ENCODE data around the gene RAB20.
"Not testable (repeated sequence)": the region's sequence is repeated elsewhere in the genome, so short reads cannot be mapped to it uniquely, and the experiment has no call there.

Gene RAB20

DNA sequence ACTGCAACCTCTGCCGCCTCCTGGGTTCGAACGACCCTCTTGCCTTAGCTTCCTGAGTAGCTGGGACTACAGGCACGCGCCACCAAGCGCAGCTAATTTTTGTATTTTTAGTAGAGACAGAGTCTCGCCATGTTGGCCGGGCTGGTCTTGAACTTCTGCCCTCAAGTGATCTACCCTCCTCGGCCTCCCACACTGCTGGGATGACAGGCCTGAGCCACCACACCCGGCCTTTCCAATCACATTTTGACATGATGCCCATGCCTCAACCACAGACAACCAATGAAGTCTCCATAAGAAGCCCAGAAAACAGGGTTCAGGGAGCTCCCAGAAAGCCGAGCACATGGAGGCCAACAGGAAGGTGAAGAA is 11.7 kb downstream of the RAB20 start:
- H3K27me3 Mint-ChIP-seq: no peaks in the 10 kb centered on the region
- no peak overlapping the region for H3K27ac Mint-ChIP-seq
- peaks cover 3% of the 10 kb centered on the region for H3K36me3 Mint-ChIP-seq
- no peak overlapping the region for H3K4me3 Mint-ChIP-seq
- no peaks in the 10 kb centered on the region for H3K4me1 Mint-ChIP-seq
- no peaks in the 10 kb centered on the region for H3K9me3 Mint-ChIP-seq

- H3K9me3 Mint-ChIP-seq: no peaks in the 10 kb centered on the region
- no peaks in the 10 kb centered on the region for H3K27me3 Mint-ChIP-seq
- H3K4me3 Mint-ChIP-seq: no peak overlapping the region
- H3K36me3 Mint-ChIP-seq: peaks cover 5% of the 10 kb centered on the region
- no peaks in the 10 kb centered on the region for H3K4me1 Mint-ChIP-seq
- H3K27ac Mint-ChIP-seq: no peak overlapping the region
Observed at GRCh38 chr13:110548891-110549794, 12.4 kb downstream of the RAB20 start.

DNA sequence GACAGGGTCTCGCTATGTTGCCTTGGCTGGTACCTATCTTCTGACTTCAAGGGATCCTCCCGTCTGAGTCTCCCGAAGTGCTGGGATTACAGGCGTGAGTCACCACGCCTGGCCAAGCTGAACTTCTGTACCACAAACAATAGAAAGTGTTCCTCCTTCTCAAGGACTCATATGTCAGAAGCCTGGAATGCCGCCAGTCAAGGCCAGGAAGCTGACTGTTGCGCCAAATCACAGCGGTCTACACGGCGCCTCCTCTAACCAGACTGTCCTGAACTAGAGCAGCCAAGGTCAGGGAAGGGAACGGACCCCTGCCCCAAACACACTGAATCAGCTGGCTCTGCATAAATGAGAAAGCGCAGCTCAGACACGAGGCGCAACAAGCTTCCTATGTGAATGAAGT is 14.6 kb downstream of the RAB20 start:
- peaks cover 5% of the 10 kb centered on the region for H3K36me3 Mint-ChIP-seq
- H3K4me1 Mint-ChIP-seq: no peaks in the 10 kb centered on the region
- H3K4me3 Mint-ChIP-seq: no peak overlapping the region
- no peaks in the 10 kb centered on the region for H3K27me3 Mint-ChIP-seq
- no peak overlapping the region for H3K27ac Mint-ChIP-seq
- H3K9me3 Mint-ChIP-seq: no peaks in the 10 kb centered on the region

DNA sequence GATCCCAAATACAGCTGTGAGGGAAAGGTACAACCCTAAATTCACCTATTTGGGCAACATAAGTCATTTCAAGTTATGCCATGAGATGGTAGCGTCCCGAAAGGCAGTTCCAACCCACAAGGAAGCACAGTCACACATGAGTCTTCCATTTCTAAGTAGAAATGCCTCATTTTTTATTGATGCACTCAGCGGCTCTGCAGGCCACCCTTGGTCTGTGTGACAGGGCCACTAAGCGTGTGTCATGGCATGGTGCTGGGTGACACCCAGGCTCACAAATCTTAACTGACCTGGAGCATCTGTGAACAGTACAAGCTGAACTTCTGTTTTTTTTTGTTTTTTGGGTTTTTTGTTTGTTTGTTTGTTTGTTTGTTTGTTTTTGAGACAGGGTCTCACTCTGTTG is 15.1 kb downstream of the RAB20 start:
- Mint-ChIP-seq H3K9me3 (no peaks in the 10 kb centered on the region), H3K27me3 (no peaks in the 10 kb centered on the region), H3K4me3 (no peak overlapping the region), H3K27ac (no peak overlapping the region), H3K4me1 (no peaks in the 10 kb centered on the region), H3K36me3 (peaks cover 5% of the 10 kb centered on the region)

DNA sequence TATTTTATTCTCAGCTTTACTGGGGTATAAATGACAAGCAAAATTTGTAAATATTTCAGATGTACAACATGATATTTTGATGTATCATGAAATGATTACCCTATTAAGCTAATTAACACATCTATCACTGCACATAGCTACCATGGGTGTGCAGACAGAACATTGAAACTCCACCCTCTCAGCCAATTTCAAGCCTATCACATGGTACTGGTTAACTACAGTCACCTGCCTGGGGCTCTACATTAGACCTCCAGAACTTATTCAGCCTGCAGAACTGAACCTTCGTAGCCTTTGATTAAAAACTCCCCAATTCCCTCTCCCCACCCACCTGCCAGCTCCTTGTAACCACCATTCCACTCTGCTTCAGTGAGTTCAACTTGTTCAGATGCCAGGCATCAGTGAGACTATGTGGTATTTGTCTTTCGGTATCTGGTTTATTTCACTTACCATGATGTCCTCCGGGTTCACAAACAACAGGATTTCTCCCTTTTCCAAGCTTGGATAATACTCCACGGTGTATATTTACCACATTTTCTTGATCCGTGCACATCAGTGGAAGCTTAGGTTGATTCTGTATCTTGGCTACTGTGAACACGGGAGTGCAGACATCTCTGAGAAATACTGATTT is 19.2 kb downstream of the RAB20 start:
- Mint-ChIP-seq H3K9me3 (no peaks in the 10 kb centered on the region), H3K4me3 (no peak overlapping the region), H3K4me1 (peaks cover 8% of the 10 kb centered on the region), H3K27me3 (no peaks in the 10 kb centered on the region), H3K36me3 (peaks cover 5% of the 10 kb centered on the region), H3K27ac (no peak overlapping the region)

DNA sequence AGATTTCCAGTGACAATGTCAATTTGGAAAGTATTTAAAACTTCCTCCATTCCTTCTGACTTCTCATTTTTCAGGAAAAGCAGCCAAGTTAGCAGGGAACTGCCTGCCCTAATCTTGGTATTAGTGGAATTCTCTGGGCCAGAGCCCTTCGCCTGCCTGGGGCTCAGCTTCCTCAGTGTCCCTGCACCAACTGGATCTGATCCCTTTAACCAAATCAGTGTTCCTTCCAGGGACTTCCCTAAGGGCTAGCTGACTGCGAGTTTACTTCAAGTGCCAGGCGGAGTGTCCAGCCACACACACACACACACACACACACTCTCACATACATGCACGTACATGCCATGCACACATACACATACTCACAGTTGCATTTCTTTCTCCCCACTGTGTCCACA is 20.0 kb downstream of the RAB20 start:
- Mint-ChIP-seq H3K36me3 (peaks cover 5% of the 10 kb centered on the region), H3K9me3 (no peaks in the 10 kb centered on the region), H3K4me3 (no peak overlapping the region), H3K4me1 (peaks cover 13% of the 10 kb centered on the region), H3K27me3 (no peaks in the 10 kb centered on the region), H3K27ac (no peak overlapping the region)

DNA sequence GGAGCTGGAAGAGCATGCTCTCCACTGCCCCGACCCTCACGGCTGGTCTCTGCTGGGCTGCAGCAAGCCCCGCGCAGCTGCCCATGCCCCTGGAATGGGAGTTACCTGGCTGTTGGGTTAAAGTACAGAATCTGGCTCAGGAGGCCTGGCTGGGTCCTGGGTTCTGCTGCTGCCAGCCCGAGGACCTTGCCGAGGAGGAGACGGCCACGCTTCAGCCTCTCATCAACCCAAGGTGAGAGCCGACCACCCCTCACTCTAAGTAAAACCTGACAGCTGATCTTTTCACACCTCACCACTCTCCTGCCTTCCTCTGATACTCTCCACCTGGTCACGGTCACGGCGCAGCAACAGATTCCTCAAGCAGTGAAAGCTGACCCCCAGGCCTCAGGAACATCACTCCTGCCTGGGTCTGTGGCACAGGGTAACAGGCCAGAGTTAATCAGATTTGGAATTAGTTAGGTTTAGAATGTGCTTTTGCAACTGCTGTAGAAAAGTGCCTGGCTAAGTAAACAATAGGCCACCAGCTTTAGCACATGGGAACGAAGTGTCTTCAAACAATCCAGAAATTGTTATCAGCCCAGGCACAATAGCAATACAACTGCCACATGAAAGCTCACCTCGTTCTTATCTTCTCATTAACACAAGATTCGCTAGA is 20.5 kb downstream of the RAB20 start:
- Mint-ChIP-seq H3K27ac (no peak overlapping the region), H3K4me1 (peaks cover 18% of the 10 kb centered on the region), H3K36me3 (peaks cover 5% of the 10 kb centered on the region), H3K4me3 (no peak overlapping the region), H3K9me3 (no peaks in the 10 kb centered on the region), H3K27me3 (no peaks in the 10 kb centered on the region)

DNA sequence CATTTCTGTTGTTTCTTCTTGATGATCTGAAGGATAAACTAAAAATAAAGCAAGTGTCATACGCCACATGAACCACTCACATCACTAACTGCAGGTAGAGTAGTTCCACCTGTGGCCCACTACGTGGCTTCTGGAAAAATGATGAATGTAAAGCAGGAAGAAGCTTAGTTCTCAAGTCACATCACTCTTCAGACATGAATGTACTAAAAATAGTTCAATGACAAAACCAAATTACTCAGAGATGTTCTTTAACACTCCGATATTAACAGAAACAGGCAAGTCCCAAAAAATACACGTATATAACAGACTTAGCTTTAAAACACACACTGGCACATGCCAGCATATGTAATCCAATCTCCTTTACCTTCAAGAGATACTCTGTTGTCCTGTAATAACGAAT is 21.6 kb downstream of the RAB20 start:
- no peaks in the 10 kb centered on the region for H3K27me3 Mint-ChIP-seq
- peaks cover 22% of the 10 kb centered on the region for H3K4me1 Mint-ChIP-seq
- no peak overlapping the region for H3K4me3 Mint-ChIP-seq
- no peak overlapping the region for H3K27ac Mint-ChIP-seq
- H3K36me3 Mint-ChIP-seq: peaks cover 2% of the 10 kb centered on the region
- no peaks in the 10 kb centered on the region for H3K9me3 Mint-ChIP-seq

DNA sequence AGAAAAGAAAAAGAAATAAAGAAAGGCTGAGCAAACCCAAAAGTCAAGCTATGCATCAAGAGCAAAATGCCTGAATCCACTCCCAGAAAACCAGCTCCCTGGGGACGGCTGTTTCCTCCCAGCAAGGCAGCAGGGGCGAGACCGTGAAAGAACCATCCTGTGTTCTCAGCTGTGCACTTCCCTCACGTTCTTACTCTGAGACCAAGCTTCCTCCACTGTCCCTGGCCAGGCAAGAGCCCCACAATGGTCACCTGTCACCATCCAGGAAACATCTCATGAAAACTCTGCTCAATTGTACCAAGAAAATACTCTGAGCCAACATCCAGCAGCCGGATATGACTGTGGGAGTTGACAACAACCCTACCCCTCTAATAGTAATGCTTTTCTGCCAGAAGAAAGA is 22.9 kb downstream of the RAB20 start:
- H3K4me1 Mint-ChIP-seq: peaks cover 22% of the 10 kb centered on the region
- no peaks in the 10 kb centered on the region for H3K9me3 Mint-ChIP-seq
- H3K27ac Mint-ChIP-seq: no peak overlapping the region
- no peak overlapping the region for H3K4me3 Mint-ChIP-seq
- no peaks in the 10 kb centered on the region for H3K36me3 Mint-ChIP-seq
- H3K27me3 Mint-ChIP-seq: no peaks in the 10 kb centered on the region

DNA sequence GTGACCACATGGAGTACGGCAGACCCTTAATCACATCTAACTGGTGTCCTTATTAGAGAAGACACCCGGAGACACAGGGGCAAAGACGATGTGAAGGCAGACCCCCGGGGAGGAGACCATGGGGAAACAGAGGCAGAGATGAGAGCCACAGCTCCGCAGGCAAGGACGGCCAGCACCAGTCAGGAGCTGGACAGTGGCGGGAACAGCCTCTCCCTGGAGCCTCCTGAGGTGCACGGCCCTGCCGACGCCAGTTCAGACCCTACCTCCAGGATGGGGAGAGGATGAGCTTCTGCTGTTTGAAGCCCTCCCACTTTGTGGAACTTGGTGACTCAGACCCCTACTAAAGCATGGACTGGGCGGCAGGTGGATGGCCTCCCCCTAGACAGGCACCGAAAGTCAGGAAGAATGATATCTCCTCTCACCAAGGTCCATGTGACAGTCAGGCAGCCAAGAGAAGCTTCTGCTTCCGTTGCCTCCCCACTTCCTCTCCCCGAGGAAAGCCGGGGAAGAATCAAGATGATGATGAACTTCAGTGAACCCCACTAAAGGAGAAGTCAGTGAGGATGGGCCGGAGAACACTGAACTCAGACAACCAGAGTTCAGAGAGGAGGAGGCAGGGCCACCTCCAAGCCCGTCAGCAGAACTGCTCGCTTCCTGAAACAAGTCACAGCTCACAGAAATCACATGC is 25.4 kb downstream of the RAB20 start:
- H3K36me3 Mint-ChIP-seq: no peaks in the 10 kb centered on the region
- no peaks in the 10 kb centered on the region for H3K9me3 Mint-ChIP-seq
- no peak overlapping the region for H3K4me3 Mint-ChIP-seq
- H3K27me3 Mint-ChIP-seq: no peaks in the 10 kb centered on the region
- peaks cover 22% of the 10 kb centered on the region for H3K4me1 Mint-ChIP-seq
- no peak overlapping the region for H3K27ac Mint-ChIP-seq

GRCh38 chr13:110535526-110535925 is 26.0 kb downstream of the RAB20 start:
- Mint-ChIP-seq H3K4me3 (no peak overlapping the region), H3K4me1 (peaks cover 22% of the 10 kb centered on the region), H3K27me3 (no peaks in the 10 kb centered on the region), H3K36me3 (no peaks in the 10 kb centered on the region), H3K9me3 (no peaks in the 10 kb centered on the region), H3K27ac (no peak overlapping the region)

- H3K4me1 Mint-ChIP-seq: peaks cover 22% of the 10 kb centered on the region
- no peak overlapping the region for H3K4me3 Mint-ChIP-seq
- H3K27me3 Mint-ChIP-seq: no peaks in the 10 kb centered on the region
- H3K36me3 Mint-ChIP-seq: no peaks in the 10 kb centered on the region
- no peaks in the 10 kb centered on the region for H3K9me3 Mint-ChIP-seq
- H3K27ac Mint-ChIP-seq: no peak overlapping the region
Observed at GRCh38 chr13:110533771-110534670, 27.5 kb downstream of the RAB20 start.

GRCh38 chr13:110532258-110532657 is 29.3 kb downstream of the RAB20 start:
- peaks cover 13% of the 10 kb centered on the region for H3K4me1 Mint-ChIP-seq
- H3K27me3 Mint-ChIP-seq, H3K9me3 Mint-ChIP-seq, H3K27ac Mint-ChIP-seq, H3K4me3 Mint-ChIP-seq, H3K36me3 Mint-ChIP-seq: not testable (repeated sequence)

DNA sequence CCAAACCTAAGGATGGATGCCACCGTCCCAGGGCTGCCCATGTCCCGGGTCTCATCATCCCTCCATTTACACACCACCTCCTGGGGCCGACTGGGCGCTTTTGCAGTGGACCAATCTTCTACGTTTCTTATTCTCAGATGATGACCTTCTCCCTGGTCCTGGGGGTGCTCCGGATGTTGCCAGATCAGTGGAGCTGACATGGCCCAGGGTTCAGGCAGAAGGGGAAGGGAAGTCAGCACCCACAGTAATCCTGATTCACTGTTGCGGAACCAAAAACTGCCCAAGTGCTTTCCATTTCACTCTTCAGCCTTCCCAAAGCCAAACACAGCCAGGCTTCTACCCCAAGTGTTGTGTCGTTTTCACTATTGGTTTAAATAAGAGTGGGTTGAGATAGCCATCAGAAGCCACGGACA is 29.8 kb downstream of the RAB20 start:
- Mint-ChIP-seq H3K9me3 (no peaks in the 10 kb centered on the region), H3K36me3 (no peaks in the 10 kb centered on the region), H3K27ac (no peak overlapping the region), H3K27me3 (no peaks in the 10 kb centered on the region), H3K4me1 (peaks cover 12% of the 10 kb centered on the region), H3K4me3 (no peak overlapping the region)

DNA sequence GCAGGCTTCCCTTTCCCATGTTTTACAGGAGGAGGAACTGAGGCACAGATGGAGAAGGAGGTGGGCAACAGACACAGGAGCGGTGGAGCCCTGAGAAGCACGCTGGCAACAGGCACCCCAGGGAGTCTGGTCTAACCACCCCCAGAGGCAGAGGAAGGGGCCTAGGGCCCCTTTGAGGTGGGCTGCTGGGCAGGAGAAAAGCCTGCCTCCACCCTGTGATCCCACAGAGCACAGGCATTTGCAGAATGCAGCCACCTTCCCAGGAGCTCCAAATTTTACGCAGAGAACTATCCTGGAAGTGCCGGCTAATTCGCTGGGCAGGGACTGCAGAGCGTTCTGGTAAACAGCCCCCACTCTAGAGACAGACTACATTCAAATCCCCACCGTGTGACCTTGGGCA is 30.4 kb downstream of the RAB20 start:
- no peaks in the 10 kb centered on the region for H3K27me3 Mint-ChIP-seq
- H3K4me3 Mint-ChIP-seq: no peak overlapping the region
- H3K9me3 Mint-ChIP-seq: no peaks in the 10 kb centered on the region
- no peak overlapping the region for H3K27ac Mint-ChIP-seq
- no peaks in the 10 kb centered on the region for H3K36me3 Mint-ChIP-seq
- peaks cover 12% of the 10 kb centered on the region for H3K4me1 Mint-ChIP-seq

Data from activated naive CD4-positive, alpha-beta T cell treated with anti-CD3 and anti-CD28 coated beads, Interleukin-2, amount 50 U/mL, for 24 hours (primary cell).